GM18867 (cell line): ENCODE results near the gene INO80.

Experiments
- ATAC-seq: cut with Tn5 transposase; IDR thresholded peaks from one replicate; pipeline ENCODE4 v1.9.1; 2021; ENCODE audit warnings: mild to moderate bottlenecking, moderate library complexity; ENCODE audit not compliant: unreplicated experiment

The INO80 gene

GRCh38 chr15:40952901-40953712 is 163.0 kb downstream of the INO80 start, which contains the start of gene CHAC1:
Gene CHAC1 (plus strand): TSS chr15:40953471. CDS start chr15:40953584, 113 bp downstream.
- peak; percentile 94 for ATAC-seq

DNA sequence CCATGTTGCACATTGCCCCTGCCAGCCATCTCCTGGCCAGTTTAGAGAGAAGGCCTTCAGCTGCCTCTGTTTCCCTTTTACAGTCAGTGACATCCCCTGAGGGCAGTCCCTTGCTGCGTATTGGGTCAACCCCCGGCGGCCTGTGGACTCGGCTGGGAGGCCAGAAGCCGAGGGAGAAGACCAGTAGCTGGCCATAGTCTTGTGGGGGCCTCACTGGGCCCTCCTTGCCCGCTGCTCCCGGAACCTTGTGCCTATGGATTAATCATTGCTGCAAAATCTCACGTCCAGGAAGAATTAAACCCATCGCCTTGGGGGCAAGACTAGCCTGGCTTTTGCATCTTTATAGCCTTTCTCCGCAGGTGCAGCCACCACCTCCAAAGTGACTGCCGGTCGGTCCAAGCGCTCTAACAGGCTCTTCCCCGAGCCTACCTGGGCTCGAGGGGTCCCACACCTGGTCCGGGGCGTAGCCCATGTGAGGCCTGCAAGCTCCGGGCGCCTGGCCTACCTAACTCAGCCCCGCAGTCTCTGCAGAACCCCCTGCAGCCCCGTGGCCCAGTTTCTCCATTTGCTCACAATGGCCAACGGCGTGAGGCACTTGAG is 163.7 kb downstream of the INO80 start:
- ATAC-seq, result peak; percentile 3

DNA sequence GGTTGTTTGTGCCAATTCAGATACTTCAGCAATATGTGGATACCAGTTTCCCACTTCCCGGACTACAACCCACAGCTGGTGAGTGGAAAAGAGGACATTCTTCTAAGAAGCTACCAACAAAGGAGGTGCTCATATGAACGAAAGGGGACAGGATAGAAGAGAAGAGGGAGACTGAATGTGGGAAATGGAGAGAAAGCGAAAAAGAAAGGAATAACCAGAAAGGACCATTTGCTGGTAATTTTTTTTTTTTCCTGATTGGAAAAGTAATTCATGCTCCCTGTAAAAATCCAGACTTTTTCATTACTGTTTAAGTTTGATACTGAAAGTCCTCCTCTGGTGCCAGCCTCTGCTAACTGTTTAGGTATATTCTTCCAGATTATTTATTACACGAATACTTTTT is 164.3 kb downstream of the INO80 start:
- ATAC-seq, result no peak

- no peak for ATAC-seq
Observed at GRCh38 chr15:40949756-40950207, 166.3 kb downstream of the INO80 start.

GRCh38 chr15:40948706-40949473 is 167.2 kb downstream of the INO80 start:
- no peak for ATAC-seq

DNA sequence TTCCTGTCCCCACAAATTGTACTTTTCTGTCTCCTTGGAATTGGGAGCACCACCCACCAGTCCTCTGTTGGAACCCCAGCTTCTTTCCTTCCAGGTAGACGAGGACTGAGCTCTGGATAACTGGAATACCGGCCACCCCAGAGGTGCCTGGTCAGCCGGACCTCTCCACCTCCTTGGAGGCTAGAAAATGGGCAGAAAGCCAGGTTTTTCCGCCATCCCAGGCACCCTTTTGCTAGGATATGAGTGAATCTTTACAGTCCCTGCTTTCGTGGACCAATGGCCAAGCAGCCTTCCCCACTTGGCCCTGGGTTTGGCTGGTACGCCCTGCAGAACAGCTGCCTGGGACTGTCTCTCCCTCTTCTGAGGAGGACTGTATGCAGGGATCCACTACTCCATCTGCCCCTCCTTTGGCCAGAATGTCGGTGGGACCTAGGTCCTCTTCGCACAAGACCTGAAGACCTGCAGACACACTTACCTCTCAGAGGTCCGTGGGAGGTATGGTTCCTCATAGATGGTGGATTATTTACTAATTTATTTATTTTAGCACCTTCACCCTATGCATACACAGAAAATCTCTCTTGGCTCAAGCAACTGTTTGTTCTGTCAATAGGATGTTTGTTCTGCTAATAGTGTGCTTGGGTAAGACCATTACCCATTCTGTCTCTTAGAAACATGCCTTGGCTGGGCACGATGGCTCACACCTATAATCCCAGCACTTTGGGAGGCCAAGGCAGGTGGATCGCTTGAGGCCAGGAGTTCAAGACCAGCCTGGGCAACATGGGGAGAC is 171.4 kb downstream of the INO80 start:
- no peak for ATAC-seq

DNA sequence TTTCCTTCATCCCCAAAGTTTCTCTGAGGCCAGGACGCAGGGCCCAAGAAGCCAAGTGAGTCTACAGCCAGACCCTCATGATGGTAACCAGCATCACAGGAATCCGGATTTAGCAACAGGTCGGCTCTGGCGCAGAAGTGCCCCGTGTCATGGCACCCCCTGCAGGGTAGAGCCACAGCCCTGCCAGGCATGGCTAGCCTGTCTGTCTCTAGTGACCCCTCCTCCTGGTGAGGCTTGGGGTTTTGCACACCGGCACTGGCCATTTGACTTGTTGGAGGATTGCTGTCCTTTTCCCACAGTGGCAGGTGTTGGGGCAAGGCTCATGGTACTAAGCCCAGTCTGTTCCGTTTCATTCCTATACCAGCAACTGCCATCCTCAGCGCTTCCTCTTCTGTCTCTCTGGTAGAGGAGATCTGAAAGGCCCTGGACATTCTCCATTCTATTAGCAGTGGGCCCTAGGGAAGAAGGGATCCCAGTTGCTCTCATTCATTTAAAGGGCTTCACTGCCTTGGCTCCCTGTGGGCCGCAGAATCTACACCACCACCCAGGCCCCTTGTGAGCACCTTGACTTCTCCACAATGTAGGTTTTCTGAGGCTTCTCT is 172.2 kb downstream of the INO80 start:
- ATAC-seq, result no peak

DNA sequence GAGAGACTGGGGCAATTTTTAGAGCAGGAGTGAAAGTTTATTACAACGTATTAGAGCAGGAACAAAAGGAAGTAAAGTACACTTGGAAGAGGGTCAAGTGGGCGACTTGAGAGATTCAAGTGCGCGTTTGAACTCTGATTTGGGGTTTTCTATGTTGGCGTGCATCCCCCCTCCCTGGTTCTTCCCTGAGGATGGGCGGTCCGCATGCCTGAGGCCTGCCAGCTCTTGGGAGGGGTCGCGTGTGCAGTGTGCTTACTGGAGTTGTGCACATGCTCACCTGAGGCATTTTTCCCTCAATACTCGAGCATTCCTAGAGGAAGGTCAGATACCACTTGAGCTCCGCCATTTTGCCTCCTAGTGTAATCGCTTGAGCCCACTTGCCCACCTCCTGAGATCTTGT is 173.2 kb downstream of the INO80 start:
- ATAC-seq, result no peak

DNA sequence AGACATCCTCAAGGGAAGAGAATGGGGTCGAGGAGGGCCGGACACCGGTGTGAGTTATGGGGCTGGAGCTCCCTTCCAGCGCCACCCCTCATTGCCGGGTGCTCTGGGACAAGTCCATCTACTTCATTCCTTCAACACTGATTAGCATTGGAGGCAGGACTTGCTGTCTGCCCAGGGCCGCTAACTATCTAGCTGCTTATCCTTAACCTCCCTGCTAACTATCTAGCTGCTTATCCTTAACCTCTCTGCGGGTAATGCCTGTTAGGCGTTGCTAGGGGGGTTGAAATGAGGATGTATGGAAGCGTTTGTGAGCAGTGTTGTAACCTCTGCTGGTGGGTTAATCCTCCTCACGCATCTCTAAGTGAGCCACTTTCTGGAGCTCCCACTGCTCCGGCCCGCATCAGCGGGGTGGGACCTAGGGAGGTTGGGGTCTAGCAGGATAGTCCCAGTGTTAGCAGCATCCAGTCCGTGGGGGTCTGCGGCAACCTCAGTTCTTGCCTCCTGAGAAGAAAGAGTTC is 173.7 kb downstream of the INO80 start:
- ATAC-seq, result no peak

DNA sequence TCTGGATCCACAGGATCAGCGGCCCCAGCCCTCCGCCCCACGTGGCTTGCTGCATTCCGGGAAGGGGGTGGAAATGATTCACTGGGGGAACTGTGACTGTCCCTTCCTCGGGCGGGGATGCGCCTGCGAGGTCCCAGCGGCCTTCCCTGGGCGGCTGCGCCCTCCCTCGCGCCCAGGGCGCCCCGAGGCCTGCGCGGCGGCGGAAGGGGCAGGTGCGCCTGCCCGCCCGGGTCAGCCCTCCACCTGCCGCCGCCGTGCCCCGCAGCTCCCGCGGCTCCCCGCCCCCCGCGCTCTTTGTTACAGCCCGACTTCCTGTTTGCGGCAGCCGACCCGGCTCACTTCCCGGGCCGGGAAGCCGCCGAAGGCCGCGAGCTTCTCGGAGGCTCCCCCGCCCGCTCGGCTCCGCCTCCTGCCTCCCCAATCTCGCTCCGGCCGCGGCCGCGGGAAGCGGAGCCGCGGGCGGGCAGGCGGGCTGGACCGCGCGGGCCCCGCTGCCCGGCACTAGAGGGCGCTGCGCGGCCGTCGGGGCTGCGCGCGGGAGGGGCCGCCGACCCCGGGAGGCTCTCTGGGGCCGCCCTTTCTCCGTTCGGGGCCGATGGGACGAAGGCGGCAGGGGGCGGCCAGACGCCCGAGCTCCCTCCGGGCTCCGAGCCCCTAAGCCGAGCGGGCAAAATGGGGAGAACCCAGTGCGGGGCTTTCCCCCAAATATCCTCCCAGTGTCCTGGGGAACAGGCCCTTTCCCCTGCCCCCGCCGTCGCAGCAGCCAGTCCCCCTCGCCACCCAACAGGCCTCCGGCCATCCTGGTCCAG is 174.3 kb downstream of the INO80 start:
- ATAC-seq, result peak; percentile 77

- no peak for ATAC-seq
Observed at GRCh38 chr15:40941068-40941527, 175.0 kb downstream of the INO80 start.

DNA sequence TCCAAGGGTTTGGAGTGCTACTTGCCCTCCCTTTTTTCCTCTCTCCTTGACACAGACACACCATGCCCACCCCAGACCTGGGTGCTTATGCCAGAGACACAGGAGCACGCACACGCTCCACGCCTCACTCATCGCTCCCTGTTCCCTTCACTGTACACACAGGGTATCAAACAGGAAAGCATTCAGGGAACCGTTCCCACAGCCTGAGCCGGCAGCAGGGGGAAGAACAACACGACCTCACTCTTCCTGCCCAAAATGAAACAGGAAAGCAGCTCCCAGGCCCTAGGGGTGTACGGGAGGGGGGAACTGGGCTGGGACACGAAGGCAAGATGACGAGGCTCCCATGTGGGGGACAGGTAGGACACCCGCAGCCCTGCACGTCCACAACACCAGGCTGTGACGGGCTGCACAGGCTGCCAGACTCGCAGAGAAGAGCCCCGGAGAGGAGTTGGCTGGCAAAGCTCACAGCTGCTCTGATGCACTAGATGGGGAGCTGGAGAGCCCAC is 175.7 kb downstream of the INO80 start:
- ATAC-seq, result no peak

- no peak for ATAC-seq
Observed at GRCh38 chr15:40938536-40938870, 177.6 kb downstream of the INO80 start.

GRCh38 chr15:40937762-40938535 is 178.1 kb downstream of the INO80 start:
- no peak for ATAC-seq

GRCh38 chr15:40936709-40937666 is 179.1 kb downstream of the INO80 start:
- no peak for ATAC-seq

GRCh38 chr15:40936234-40936708 is 179.8 kb downstream of the INO80 start:
- ATAC-seq, result no peak

DNA sequence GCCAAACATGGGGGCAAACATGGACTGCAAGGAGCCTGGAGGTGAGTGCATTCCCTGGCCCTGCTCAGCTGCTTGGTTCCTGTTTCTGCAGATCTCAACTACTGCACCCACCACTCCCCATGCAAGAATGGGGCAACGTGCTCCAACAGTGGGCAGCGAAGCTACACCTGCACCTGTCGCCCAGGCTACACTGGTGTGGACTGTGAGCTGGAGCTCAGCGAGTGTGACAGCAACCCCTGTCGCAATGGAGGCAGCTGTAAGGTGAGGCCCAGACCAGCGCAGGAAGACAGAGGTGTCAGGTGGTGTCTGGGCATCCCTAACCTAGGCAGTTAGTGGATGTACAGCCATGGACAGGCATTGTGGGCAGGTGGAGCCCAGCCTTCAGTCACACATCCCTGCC is 181.6 kb downstream of the INO80 start:
- no peak for ATAC-seq
